GM19238 (cell line): ENCODE measurements around the gene FOXP2.

ENCODE experiments used
- DNase-seq: peaks from one replicate; pipeline ENCODE4 v3.0.0; 2011; ENCODE audit warnings: low spot score; ENCODE audit not compliant: insufficient read length

The FOXP2 gene

GRCh38 chr7:114652041-114652440 is 237.4 kb downstream of the FOXP2 start:
- DNase-seq: no peak

GRCh38 chr7:114653364-114654088 is 238.9 kb downstream of the FOXP2 start:
- no peak for DNase-seq

DNA sequence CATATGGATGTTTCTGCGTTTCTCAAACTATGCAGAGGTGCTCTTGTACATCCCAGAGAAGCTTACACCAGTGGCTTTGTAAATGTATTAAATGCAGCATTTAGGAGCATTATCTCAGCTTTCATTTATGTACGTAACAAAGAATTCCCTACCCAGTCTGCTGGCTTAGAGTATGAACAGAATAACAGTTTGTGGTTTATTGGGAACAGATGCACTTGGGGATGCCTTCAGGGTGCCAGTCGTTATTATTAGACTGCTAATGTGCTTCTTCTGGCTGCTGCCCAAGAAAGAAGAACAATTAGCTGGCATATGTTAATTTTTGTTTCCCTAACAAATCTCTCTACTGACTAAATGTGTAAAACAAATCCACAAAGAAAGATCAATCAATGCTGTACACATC is 241.9 kb downstream of the FOXP2 start:
- DNase-seq: no peak

DNA sequence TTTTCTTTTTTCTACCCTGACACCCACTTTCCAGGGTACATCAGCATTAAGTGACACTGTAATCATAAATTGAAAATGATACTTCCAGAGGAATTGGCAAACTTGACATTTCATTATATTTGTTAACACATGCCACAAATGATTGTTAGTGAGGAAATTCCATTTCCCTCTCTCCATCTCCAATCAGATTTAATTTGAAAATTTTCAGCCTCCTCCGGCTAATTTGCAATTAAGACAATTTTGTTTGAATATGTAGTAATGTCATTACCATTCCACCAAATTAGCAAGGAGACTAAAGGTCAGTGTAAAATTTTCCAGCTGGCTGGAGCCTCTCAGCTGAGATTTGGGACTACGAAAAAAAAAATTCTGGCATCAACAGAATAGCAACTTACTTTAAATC is 242.7 kb downstream of the FOXP2 start:
- no peak for DNase-seq

DNA sequence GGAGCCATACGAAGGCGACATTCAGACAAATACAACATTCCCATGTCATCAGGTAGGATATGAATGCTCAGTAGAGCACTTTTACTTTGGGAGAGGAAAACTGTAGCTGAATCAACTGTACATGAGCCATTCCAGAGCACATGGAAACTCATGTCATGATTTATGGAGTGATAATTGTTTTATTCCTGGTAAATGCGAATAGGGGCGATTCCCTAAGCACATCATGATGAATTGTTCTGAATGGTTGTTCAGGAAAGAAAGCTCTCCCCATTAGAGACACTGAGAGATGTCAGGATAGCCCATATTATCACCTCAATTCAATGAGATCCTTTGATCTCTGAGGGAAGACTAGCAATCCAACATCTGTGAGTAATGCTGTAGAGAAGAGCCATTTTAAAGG is 243.6 kb downstream of the FOXP2 start:
- no peak for DNase-seq

- DNase-seq: no peak
Observed at GRCh38 chr7:114659409-114660125, 245.0 kb downstream of the FOXP2 start.

GRCh38 chr7:114660126-114660486 is 245.5 kb downstream of the FOXP2 start:
- no peak for DNase-seq

DNA sequence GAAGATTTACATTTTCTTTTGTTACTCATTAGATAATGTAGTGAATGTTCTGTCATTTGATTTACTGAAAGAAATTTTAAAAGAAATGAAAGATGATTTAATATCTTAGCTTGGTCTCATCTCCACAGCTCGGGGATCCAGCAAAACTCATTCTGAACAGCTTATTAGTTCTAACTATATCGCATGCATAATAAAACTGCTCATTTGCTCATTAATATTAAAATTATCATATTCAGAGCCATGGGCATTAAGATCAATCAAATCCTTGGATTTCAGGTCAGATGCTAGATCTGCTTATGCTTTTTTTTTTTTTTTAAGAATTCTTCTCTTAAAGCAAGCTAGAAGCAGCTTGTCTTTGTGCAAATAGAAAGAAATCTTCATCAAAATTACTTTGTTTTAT is 246.1 kb downstream of the FOXP2 start:
- no peak for DNase-seq

GRCh38 chr7:114662002-114662677 is 247.5 kb downstream of the FOXP2 start:
- DNase-seq: no peak

DNA sequence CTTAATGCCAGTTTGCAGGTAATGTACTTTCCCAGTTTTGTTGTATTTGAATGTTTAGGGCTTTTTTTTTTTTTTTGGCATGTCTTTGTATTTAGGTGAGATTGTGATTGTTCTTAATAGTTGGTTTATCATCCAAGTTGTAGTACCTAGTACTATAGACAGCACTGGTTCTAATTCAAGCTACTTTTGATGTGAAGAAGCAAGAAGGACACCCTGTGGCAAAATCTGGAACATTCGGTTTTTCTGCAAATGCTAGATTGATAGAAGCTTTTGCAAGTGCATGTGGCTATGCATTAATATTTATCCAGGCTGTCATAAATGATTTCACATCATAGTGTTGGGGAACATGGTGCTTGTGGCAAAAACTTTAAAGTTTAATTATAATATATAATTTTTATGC is 248.9 kb downstream of the FOXP2 start:
- no peak for DNase-seq

DNA sequence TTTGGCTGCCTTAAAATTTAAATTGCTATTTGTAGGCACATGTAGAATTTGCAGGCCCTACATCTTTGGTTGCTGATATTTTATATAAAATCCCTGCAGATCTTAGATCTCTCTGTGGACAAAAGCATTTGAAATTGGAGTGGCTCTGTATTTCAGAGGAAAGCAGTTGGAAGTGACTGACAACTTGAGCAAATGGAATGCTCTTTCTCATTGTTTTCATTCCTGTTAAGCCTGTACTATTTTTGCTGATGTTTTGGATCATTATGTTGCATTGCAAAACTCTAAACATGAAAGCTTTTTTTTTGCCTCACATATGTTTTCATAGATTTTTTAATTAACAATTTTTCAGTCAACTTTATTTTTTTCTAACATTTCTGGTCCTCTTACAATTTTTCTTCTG is 256.1 kb downstream of the FOXP2 start:
- no peak for DNase-seq

GRCh38 chr7:114671563-114672123 is 257.0 kb downstream of the FOXP2 start:
- no peak for DNase-seq

GRCh38 chr7:114678116-114678515 is 263.5 kb downstream of the FOXP2 start:
- DNase-seq: no peak

- DNase-seq: no peak
Observed at GRCh38 chr7:114687238-114687637, 272.6 kb downstream of the FOXP2 start.

- no peak for DNase-seq
Observed at GRCh38 chr7:114688443-114689055, 273.9 kb downstream of the FOXP2 start.

- DNase-seq: no peak
Observed at GRCh38 chr7:114689406-114689805, 274.8 kb downstream of the FOXP2 start.

- no peak for DNase-seq
Observed at GRCh38 chr7:114691605-114692004, 277.0 kb downstream of the FOXP2 start.

GRCh38 chr7:114695182-114695581 is 280.6 kb downstream of the FOXP2 start:
- no peak for DNase-seq

DNA sequence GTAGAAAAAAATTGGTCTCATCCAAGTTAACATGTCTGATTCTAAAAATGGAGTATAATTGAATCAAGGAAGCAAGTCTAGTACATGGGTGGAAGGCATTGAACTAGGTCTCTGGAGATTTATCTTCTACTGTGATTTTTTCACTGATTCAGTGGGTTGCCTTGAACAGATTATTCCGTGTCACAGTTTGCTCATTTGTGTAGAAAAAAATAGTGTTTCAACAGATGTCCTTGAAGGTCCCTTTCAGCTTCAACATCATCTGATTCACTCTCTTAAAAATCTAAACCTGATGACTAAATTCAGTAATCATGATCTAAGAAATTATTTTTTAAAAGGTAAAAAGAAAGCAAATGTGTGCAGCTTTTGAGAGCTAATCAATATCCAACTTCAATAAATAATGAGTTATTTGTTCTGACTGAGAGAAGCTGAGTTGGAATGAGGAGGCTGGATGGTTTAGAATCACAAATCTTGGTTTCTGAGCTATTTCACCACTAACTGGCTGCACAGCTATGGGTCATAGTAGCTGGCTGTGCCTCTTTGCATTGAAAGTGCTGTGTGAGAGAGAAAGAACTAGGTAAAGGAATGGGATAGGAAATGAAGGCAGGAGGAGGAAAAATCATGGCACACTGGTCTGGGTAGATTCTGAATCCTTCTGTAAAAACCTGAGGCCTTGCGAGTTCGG is 285.8 kb downstream of the FOXP2 start:
- no peak for DNase-seq

- no peak for DNase-seq
Observed at GRCh38 chr7:114703677-114704076, 289.1 kb downstream of the FOXP2 start.

DNA sequence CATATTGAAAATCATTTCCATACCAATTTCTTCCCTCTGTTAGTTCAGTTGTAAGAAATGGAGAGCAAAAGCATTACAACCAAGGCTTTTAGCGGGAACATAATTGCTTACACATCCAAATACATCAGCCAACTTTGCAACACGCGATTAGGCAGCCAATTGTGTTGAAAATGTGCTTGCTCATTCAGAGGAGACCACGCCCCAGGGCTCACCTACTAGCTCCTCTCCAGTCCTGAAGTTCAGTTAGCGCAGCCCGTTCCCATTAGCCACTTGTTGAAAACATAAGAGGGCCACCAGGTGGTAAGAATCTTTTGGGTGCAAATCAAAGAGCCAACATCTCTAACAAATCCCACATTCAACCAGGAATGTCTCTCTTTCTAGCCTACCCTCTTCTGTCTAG is 294.0 kb downstream of the FOXP2 start:
- DNase-seq: no peak
